GM19043 (cell line): ENCODE measurements around the gene CAV3.
"Not testable (repeated sequence)": the region's sequence is repeated elsewhere in the genome, so short reads cannot be mapped to it uniquely, and the experiment has no call there.

ENCODE experiments used
- ATAC-seq: cut with Tn5 transposase; IDR thresholded peaks from one replicate; pipeline ENCODE4 v1.9.1; 2021; ENCODE audit warnings: low read depth; ENCODE audit not compliant: unreplicated experiment

CAV3 gene

GRCh38 chr3:8733332-8734094 is at the start of gene CAV3:
TSS of gene CAV3 (plus strand) at chr3:8733802. CDS start at chr3:8733877, 75 bp downstream.
- no peak for ATAC-seq

- ATAC-seq = not testable (repeated sequence)
Observed at GRCh38 chr3:8684992-8685391, 48.6 kb upstream of the CAV3 start.

GRCh38 chr3:8691295-8691694 is 42.3 kb upstream of the CAV3 start:
- ATAC-seq = not testable (repeated sequence)

GRCh38 chr3:8702560-8702959 is 31.0 kb upstream of the CAV3 start:
- no peak for ATAC-seq

GRCh38 chr3:8705575-8705974 is 28.0 kb upstream of the CAV3 start:
- ATAC-seq = no peak

- ATAC-seq = no peak
Observed at GRCh38 chr3:8709287-8709686, 24.3 kb upstream of the CAV3 start.

- no peak for ATAC-seq
Observed at GRCh38 chr3:8709801-8710507, 23.6 kb upstream of the CAV3 start.

GRCh38 chr3:8712045-8712907 is 21.3 kb upstream of the CAV3 start:
- no peak for ATAC-seq

- ATAC-seq = no peak
Observed at GRCh38 chr3:8712908-8713255, 20.7 kb upstream of the CAV3 start.

GRCh38 chr3:8713901-8714759 is 19.5 kb upstream of the CAV3 start:
- ATAC-seq = no peak

GRCh38 chr3:8715757-8716156 is 17.8 kb upstream of the CAV3 start:
- not testable (repeated sequence) for ATAC-seq

GRCh38 chr3:8722808-8723207 is 10.8 kb upstream of the CAV3 start:
- no peak for ATAC-seq

- ATAC-seq = no peak
Observed at GRCh38 chr3:8723612-8724011, 10.0 kb upstream of the CAV3 start.

GRCh38 chr3:8724108-8724752 is 9.4 kb upstream of the CAV3 start:
- no peak for ATAC-seq

GRCh38 chr3:8727605-8728512 is 5.7 kb upstream of the CAV3 start:
- ATAC-seq = no peak

- ATAC-seq = no peak
Observed at GRCh38 chr3:8729479-8729878, 4.1 kb upstream of the CAV3 start.

GRCh38 chr3:8730656-8731055 is 2.9 kb upstream of the CAV3 start:
- ATAC-seq = no peak

- no peak for ATAC-seq
Observed at GRCh38 chr3:8732413-8732812, 1.2 kb upstream of the CAV3 start.
